Left kidney (tissue), 2 donors: ENCODE measurements around the gene ERC2. TPM values are rescaled to one million over a fixed set of nuclear protein-coding genes. Genes with fewer than 3 reads are reported as not detected.
A peak's percentile ranks its signal among the peaks of the same experiment; 100 is the strongest.

Experiments
- DNase-seq: peaks from one replicate; pipeline ENCODE4 v3.0.0-alpha.2; 2013
- polyA plus RNA-seq: library from polyadenylated mRNA; unstranded; fragments of 120-200 nt; gene quantifications from one replicate; pipeline ENCODE4 v1.2.1, GENCODE V29; 2013; ENCODE audit not compliant: insufficient read length

ERC2 gene
- polyA plus RNA-seq, 1 donor = 3.9 TPM

- no peak for DNase-seq
Measured at GRCh38 chr3:55929154-55929869, 539.0 kb downstream of the ERC2 start.

GRCh38 chr3:55923626-55924025 lies 544.6 kb downstream of the ERC2 start:
- DNase-seq = no peak

- no peak for DNase-seq
Measured at GRCh38 chr3:55923207-55923606, 545.1 kb downstream of the ERC2 start.

GRCh38 chr3:55912880-55913279 lies 555.4 kb downstream of the ERC2 start:
- no peak for DNase-seq

- DNase-seq = no peak
Measured at GRCh38 chr3:55911266-55911665, 557.0 kb downstream of the ERC2 start.

GRCh38 chr3:55910543-55910942 lies 557.7 kb downstream of the ERC2 start:
- no peak for DNase-seq

- no peak for DNase-seq
Measured at GRCh38 chr3:55909373-55909772, 558.9 kb downstream of the ERC2 start.

- no peak for DNase-seq
Measured at GRCh38 chr3:55907616-55908015, 560.7 kb downstream of the ERC2 start.

GRCh38 chr3:55906896-55907295 lies 561.4 kb downstream of the ERC2 start:
- no peak for DNase-seq

GRCh38 chr3:55904716-55905115 lies 563.6 kb downstream of the ERC2 start:
- no peak for DNase-seq

GRCh38 chr3:55903680-55904079 lies 564.6 kb downstream of the ERC2 start:
- DNase-seq = no peak

- DNase-seq = no peak
Measured at GRCh38 chr3:55902221-55902900, 565.9 kb downstream of the ERC2 start.

GRCh38 chr3:55899887-55900286 lies 568.4 kb downstream of the ERC2 start:
- DNase-seq = no peak

GRCh38 chr3:55897573-55898224 lies 570.6 kb downstream of the ERC2 start:
- peak; percentile 50 for DNase-seq

GRCh38 chr3:55895897-55896566 lies 572.2 kb downstream of the ERC2 start:
- DNase-seq = no peak

- no peak for DNase-seq
Measured at GRCh38 chr3:55894605-55895004, 573.7 kb downstream of the ERC2 start.

GRCh38 chr3:55893045-55893664 lies 575.1 kb downstream of the ERC2 start:
- DNase-seq = no peak

- DNase-seq = no peak
Measured at GRCh38 chr3:55891106-55891505, 577.2 kb downstream of the ERC2 start.

GRCh38 chr3:55888282-55888885 lies 579.9 kb downstream of the ERC2 start:
- DNase-seq = no peak

- DNase-seq = no peak
Measured at GRCh38 chr3:55885721-55886120, 582.5 kb downstream of the ERC2 start.

GRCh38 chr3:55884491-55885285 lies 583.6 kb downstream of the ERC2 start:
- no peak for DNase-seq
